H1 (cell line): ENCODE measurements around the gene CLIP4. TPM values are rescaled to one million over a fixed set of nuclear protein-coding genes. Genes with fewer than 3 reads are reported as not detected.

Source experiments
- CTCF ChIA-PET: fragments of 300-600 bp; sonication (Branson Sonifier 250); formaldehyde crosslinking; loops from one replicate; lab custom pipeline; 2021; ENCODE audit not compliant: partially characterized antibody; lab: Charles Lee
- POLR2A ChIA-PET: fragments of 300-600 bp; sonication (Branson Sonifier 250); formaldehyde crosslinking; loops from one replicate; lab custom pipeline; 2021; ENCODE audit warnings: inconsistent platforms; ENCODE audit not compliant: partially characterized antibody; lab: Charles Lee
- DNase-seq, 2 experiments: peaks; one replicate each; pipeline versions ENCODE4 v3.0.0 to v3.0.0-alpha.2; 2010 to 2022; ENCODE audit warnings: low spot score in 2 of 2, low read depth in 1 of 2, mixed read lengths in 1 of 2
- FAIRE-seq: peaks from 2 replicates; lab custom pipeline; 2011; peaks lifted over from hg19 to GRCh38; lab: Jason Lieb, UNC
- H2AFZ ChIP-seq: 2 replicates; pipeline ENCODE4 v1.8.1; 2012; ENCODE audit warnings: low read length, inconsistent platforms
- H2AK5ac ChIP-seq: 2 replicates; pipeline ENCODE4 v1.6.1; 2013; ENCODE audit warnings: low read depth, low read length
- H2BK120ac ChIP-seq: replicated peaks from 2 replicates; pipeline ENCODE3; 2013; ENCODE audit warnings: low read depth, low read length, inconsistent platforms
- H2BK12ac ChIP-seq: 2 replicates; pipeline ENCODE4 v1.6.1; 2013; ENCODE audit warnings: low read depth, low read length
- H2BK15ac ChIP-seq: 2 replicates; pipeline ENCODE4 v1.6.1; 2013; ENCODE audit warnings: low read length
- H2BK20ac ChIP-seq: 2 replicates; pipeline ENCODE4 v1.6.1; 2013; ENCODE audit warnings: low read length
- H2BK5ac ChIP-seq: 2 replicates; pipeline ENCODE4 v1.6.1; 2013; ENCODE audit warnings: low read depth, low read length
- H3K14ac ChIP-seq: 2 replicates; pipeline ENCODE4 v1.6.1; 2013; ENCODE audit warnings: inconsistent platforms; ENCODE audit not compliant: insufficient read length
- H3K18ac ChIP-seq: 2 replicates; pipeline ENCODE4 v1.6.1; 2013; ENCODE audit warnings: low read length; ENCODE audit errors: extremely low read depth
- H3K23ac ChIP-seq: 2 replicates; pipeline ENCODE4 v1.6.1; 2013; ENCODE audit warnings: inconsistent platforms; ENCODE audit not compliant: insufficient read length
- H3K23me2 ChIP-seq: 2 replicates; pipeline ENCODE4 v1.6.1; 2013; ENCODE audit warnings: low read depth, low read length
- H3K27ac ChIP-seq: 2 replicates; pipeline ENCODE4 v1.6.1; 2011; ENCODE audit warnings: low read depth, low read length, inconsistent platforms
- H3K27me3 ChIP-seq, 4 experiments: replicated peaks in 1 of 4; 1 replicate in 1 of 4; 2 replicates in 3 of 4; pipeline versions ENCODE4 v1.6.1 to v1.8.1; 2011 to 2013; ENCODE audit warnings: low read length in 3 of 4, mild to moderate bottlenecking in 3 of 4, inconsistent platforms in 2 of 4, mixed read lengths in 2 of 4, moderate library complexity in 1 of 4; ENCODE audit not compliant: control insufficient read depth in 3 of 4, insufficient read depth in 3 of 4; ENCODE audit errors: extremely low read depth in 1 of 4
- H3K36me3 ChIP-seq, 4 experiments: 2 replicates each; pipeline versions ENCODE4 v1.6.1 to v1.8.1; 2011 to 2013; ENCODE audit warnings: mild to moderate bottlenecking in 4 of 4, low read length in 3 of 4, moderate library complexity in 2 of 4, control low read depth in 1 of 4, inconsistent platforms in 1 of 4; ENCODE audit not compliant: insufficient read depth in 4 of 4, control insufficient read depth in 2 of 4
- H3K4ac ChIP-seq: replicated peaks from 2 replicates; pipeline ENCODE3; 2013; ENCODE audit warnings: low read length, low read depth, mixed read lengths, inconsistent platforms; ENCODE audit not compliant: insufficient read length
- H3K4me1 ChIP-seq, 4 experiments: replicated peaks in 1 of 4; 1 replicate in 1 of 4; 2 replicates in 3 of 4; pipeline versions ENCODE4 v1.6.1 to v1.8.1; 2011 to 2013; ENCODE audit warnings: low read length in 3 of 4, inconsistent platforms in 2 of 4, mixed read lengths in 1 of 4; ENCODE audit not compliant: insufficient read depth in 4 of 4, control insufficient read depth in 3 of 4
- H3K4me2 ChIP-seq, 2 experiments: 2 replicates each; pipeline versions ENCODE4 v1.6.1 to v1.8.1; 2011 to 2013; ENCODE audit warnings: low read depth in 2 of 2, low read length in 2 of 2, control low read depth in 1 of 2, inconsistent platforms in 1 of 2, mild to moderate bottlenecking in 1 of 2; ENCODE audit not compliant: insufficient read depth in 1 of 2
- H3K4me3 ChIP-seq, 4 experiments: fragments of 200-600, 300-600 bp in 1 of 4; sonication (generic), shearing (Covaris generic), sonication (Bioruptor Twin) in 1 of 4; 2 replicates each; pipeline versions ENCODE4 v1.5.1 to v1.8.1; 2011 to 2016; ENCODE audit warnings: low read length in 4 of 4, low read depth in 3 of 4, control low read depth in 2 of 4, inconsistent platforms in 2 of 4, mild to moderate bottlenecking in 2 of 4, mixed read lengths in 1 of 4, moderate library complexity in 1 of 4; ENCODE audit not compliant: insufficient read depth in 2 of 4; ENCODE audit errors: extremely low read depth in 1 of 4
- H3K56ac ChIP-seq: replicated peaks from 2 replicates; pipeline ENCODE3; 2013; ENCODE audit warnings: low read depth, mild to moderate bottlenecking, mixed read lengths, low read length, inconsistent platforms; ENCODE audit not compliant: insufficient read length
- H3K79me1 ChIP-seq: 2 replicates; pipeline ENCODE4 v1.6.1; 2013; ENCODE audit warnings: low read depth, low read length, control low read depth
- H3K79me2 ChIP-seq, 2 experiments: 2 replicates each; pipeline versions ENCODE4 v1.6.1 to v1.8.1; 2012 to 2013; ENCODE audit warnings: low read length in 2 of 2, mild to moderate bottlenecking in 2 of 2, inconsistent platforms in 1 of 2; ENCODE audit not compliant: insufficient read depth in 2 of 2, control insufficient read depth in 1 of 2
- H3K9ac ChIP-seq, 4 experiments: replicated peaks in 1 of 4; 1 replicate in 1 of 4; 2 replicates in 3 of 4; pipeline versions ENCODE4 v1.6.1 to v1.8.1; 2011 to 2013; ENCODE audit warnings: low read depth in 3 of 4, low read length in 3 of 4, control low read depth in 2 of 4, mild to moderate bottlenecking in 2 of 4, moderate library complexity in 2 of 4, inconsistent platforms in 1 of 4; ENCODE audit errors: extremely low read depth in 1 of 4
- H3K9me3 ChIP-seq, 2 experiments: 2 replicates each; pipeline versions ENCODE4 v1.6.1 to v1.8.1; 2012 to 2013; ENCODE audit warnings: mild to moderate bottlenecking in 2 of 2, moderate library complexity in 2 of 2, control low read depth in 1 of 2, inconsistent platforms in 1 of 2, low read depth in 1 of 2, low read length in 1 of 2, mixed read lengths in 1 of 2; ENCODE audit not compliant: insufficient read depth in 2 of 2
- H4K20me1 ChIP-seq, 2 experiments: replicated peaks in 1 of 2; 2 replicates each; pipeline versions ENCODE3 to v1.8.1; 2011 to 2013; ENCODE audit warnings: inconsistent platforms in 2 of 2, low read length in 2 of 2, mild to moderate bottlenecking in 1 of 2; ENCODE audit not compliant: insufficient read depth in 2 of 2, control insufficient read depth in 1 of 2
- H4K5ac ChIP-seq: 2 replicates; pipeline ENCODE4 v1.6.1; 2013; ENCODE audit warnings: low read length, low read depth, mixed read lengths, inconsistent platforms; ENCODE audit not compliant: insufficient read length
- H4K8ac ChIP-seq: 2 replicates; pipeline ENCODE4 v1.8.0; 2013; ENCODE audit warnings: mild to moderate bottlenecking, moderate library complexity, low read length, inconsistent platforms; ENCODE audit not compliant: insufficient read depth; ENCODE audit errors: extremely low read depth
- H4K91ac ChIP-seq: replicated peaks from 2 replicates; pipeline ENCODE3; 2013; ENCODE audit warnings: low read length, mixed read lengths, inconsistent platforms; ENCODE audit not compliant: insufficient read length
- ASH2L ChIP-seq: fragments of 200-600, 300-600 bp; sonication (generic); IDR thresholded peaks from one replicate; pipeline ENCODE4 v1.7.1; 2017; ENCODE audit warnings: low read length
- BRCA1 ChIP-seq: IDR thresholded peaks from 2 replicates; pipeline ENCODE4 v1.6.1; 2012; ENCODE audit warnings: low read depth, low read length, improper control_type of control experiment
- CEBPB ChIP-seq: IDR thresholded peaks from 2 replicates; pipeline ENCODE4 v1.6.1; 2012; ENCODE audit warnings: low read depth, low read length
- JUND ChIP-seq: IDR thresholded peaks from 2 replicates; pipeline ENCODE4 v1.6.1; 2011; ENCODE audit warnings: mild to moderate bottlenecking, improper control_type of control experiment, low read length
- NRF1 ChIP-seq: IDR thresholded peaks from 2 replicates; pipeline ENCODE4 v1.6.1; 2011; ENCODE audit warnings: mild to moderate bottlenecking, low read depth, low read length, improper control_type of control experiment
- POLR2A ChIP-seq, 2 experiments: IDR thresholded peaks; 1 replicate in 1 of 2; 2 replicates in 1 of 2; pipeline ENCODE4 v1.6.1; 2011; ENCODE audit warnings: low read depth in 2 of 2, low read length in 2 of 2, mild to moderate bottlenecking in 2 of 2; ENCODE audit errors: control extremely low read depth in 1 of 2
- POLR2AphosphoS5 ChIP-seq: IDR thresholded peaks from 2 replicates; pipeline ENCODE4 v1.6.1; 2011; ENCODE audit warnings: low read depth, low read length
- TAF1 ChIP-seq: IDR thresholded peaks from 2 replicates; pipeline ENCODE4 v1.6.1; 2011; ENCODE audit warnings: mild to moderate bottlenecking, low read depth, low read length
- WGBS, 2 experiments: shearing (Covaris generic) in 1 of 2; methylation state at CpG; one replicate each; pipeline versions ENCODE4 v1.1.6 to v1.1.7; 2013 to 2015; ENCODE audit warnings: low lambda C conversion rate in 2 of 2, mixed read lengths in 2 of 2, inconsistent platforms in 1 of 2, low coverage in 1 of 2, missing lambda C conversion rate in 1 of 2; ENCODE audit not compliant: insufficient replicate concordance in 2 of 2, insufficient coverage in 1 of 2, insufficient read length in 1 of 2; ENCODE audit errors: extremely low coverage in 1 of 2, missing lambda C conversion rate in 1 of 2; 5-methylcytosine and 5-hydroxymethylcytosine counted together
- polyA plus RNA-seq, 7 experiments: library from polyadenylated mRNA; depleted of rRNA in 3 of 7; stranded (reverse) in 5 of 7; unstranded in 2 of 7; fragments of >200 nt in 5 of 7; fragments of 200-250 nt in 2 of 7; gene quantifications; 1 replicate in 5 of 7; 2 replicates in 1 of 7; 4 replicates in 1 of 7; pipeline versions ENCODE4 v1.2.1 to v1.2.3, GENCODE V29; 2011 to 2013; ENCODE audit warnings: missing spikeins in 2 of 7, mixed read lengths in 2 of 7
- total RNA-seq: library from RNA; stranded (reverse); fragmentation: NEBNext Ultra II Directional; extraction: Animal tissue kit (Norgen Biotek cat#: 25700); gene quantifications from 2 replicates; pipeline ENCODE4 v1.2.1, GENCODE V29; 2021

CLIP4 gene
- total and polyA plus RNA-seq, 2 of the 8 experiments (the other 6 are each of a cell fraction or from before 2014, with no cell fraction given) = 0.08 to 0.09 TPM

DNA sequence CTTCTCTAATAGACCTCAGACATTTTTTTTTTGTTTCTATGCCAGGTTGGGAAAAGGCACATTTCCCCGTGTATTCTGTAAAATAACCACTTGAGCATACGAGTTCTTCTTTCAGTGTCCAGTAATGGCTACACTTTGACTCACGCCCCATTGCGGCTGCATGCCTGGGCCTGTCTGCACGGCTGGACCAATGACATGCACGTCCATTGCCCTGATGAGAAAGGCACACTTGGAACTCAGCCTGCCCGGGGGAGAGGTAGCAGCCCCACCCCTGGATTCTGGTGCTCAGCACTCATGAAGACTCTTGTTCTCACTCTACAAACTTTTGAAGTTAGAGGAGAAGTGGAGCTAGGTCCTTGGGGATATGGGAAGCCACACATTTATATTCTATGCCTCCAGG lies 46.7 kb upstream of the CLIP4 start:
- Histone ChIP-seq H2AFZ (no peak overlapping the region), H3K27ac (no peak overlapping the region), H3K79me1 (no peaks in the 10 kb centered on the region), H3K23ac (no peak overlapping the region), H3K36me3 (no peaks in the 10 kb centered on the region), H2BK120ac (no peak overlapping the region), H3K4me2 (no peak overlapping the region), H3K4me3 (no peak overlapping the region), H3K9me3 (no peaks in the 10 kb centered on the region), H4K8ac (no peak overlapping the region), H2BK5ac (no peak overlapping the region), H3K4ac (no peak overlapping the region), H3K79me2 (no peaks in the 10 kb centered on the region), H4K5ac (no peak overlapping the region), H3K14ac (no peak overlapping the region), H3K9ac (no peak overlapping the region), H2BK20ac (no peak overlapping the region), H3K56ac (no peak overlapping the region), H4K91ac (no peak overlapping the region), H2BK15ac (no peak overlapping the region), H3K27me3 (no peaks in the 10 kb centered on the region), H3K18ac (no peak overlapping the region), H3K4me1 (peaks cover 1 to 13% (median 5%) of the 10 kb centered on the region in 4 experiments), H2BK12ac (no peak overlapping the region), H2AK5ac (no peak overlapping the region), H3K23me2 (no peaks in the 10 kb centered on the region), H4K20me1 (no peaks in the 10 kb centered on the region)
- CTCF ChIA-PET = interaction anchor here (0.7 to 1.4 kb wide), 3 partner anchors 42 to 874 kb away, joined by 3 read pairs; no protein-coding TSS in a partner anchor
- FAIRE-seq (no peak), DNase-seq (no peak)
- POLR2A ChIA-PET = no interaction called here
- no peak for TF ChIP-seq NRF1
- TF ChIP-seq POLR2AphosphoS5 = no peak
- no peak for TF ChIP-seq CEBPB
- TF ChIP-seq BRCA1 = no peak
- TF ChIP-seq JUND = no peak
- TF ChIP-seq POLR2A (IDR thresholded peaks at IDR 0.05; ENCODE audit: control extremely low read depth in 1 of 2, low read depth in 2 of 2, low read length in 2 of 2) = no peak
- TF ChIP-seq ASH2L = no peak
- no peak for TF ChIP-seq TAF1
- WGBS, 2 experiments = 93% methylated on average over 7 of the region's 7 CpGs; no CpG with 5 or more reads in 1 of the 2 experiments
